Activated CD4-positive, alpha-beta T cell treated with anti-CD3 and anti-CD28 coated beads for 36 hours (primary cell): ENCODE results near the gene CFAP69. TPM values are rescaled to one million over a fixed set of nuclear protein-coding genes. Genes with fewer than 3 reads are reported as not detected.

ENCODE experiments used
- ATAC-seq: fragments of 200-7000 bp; cut with Tn5 transposase; one replicate; pipeline ENCODE4 v1.10.0; 2021; ENCODE audit warnings: mild to moderate bottlenecking, moderate library complexity
- CTCF ChIA-PET: fragments of 350-600 bp; sonication (Branson Sonifier 250); formaldehyde crosslinking; loops from one replicate; lab custom pipeline; 2021; ENCODE audit warnings: antibody characterized with exemption; lab: Charles Lee
- POLR2A ChIA-PET: fragments of 350-600 bp; sonication (Branson Sonifier 250); formaldehyde crosslinking; loops from one replicate; lab custom pipeline; 2021; ENCODE audit warnings: antibody characterized with exemption, inconsistent platforms; lab: Charles Lee
- DNase-seq: peaks from one replicate; pipeline ENCODE4 v3.0.0-alpha.2; 2020
- H3K27ac Mint-ChIP-seq: one replicate; pipeline ENCODE4 v1.8.0; 2021; ENCODE audit warnings: mixed read lengths
- H3K27me3 Mint-ChIP-seq: one replicate; pipeline ENCODE4 v1.8.0; 2021; ENCODE audit warnings: mixed read lengths
- H3K36me3 Mint-ChIP-seq: one replicate; pipeline ENCODE4 v1.8.0; 2021; ENCODE audit warnings: low read depth, mixed read lengths
- H3K4me1 Mint-ChIP-seq: one replicate; pipeline ENCODE4 v1.8.0; 2021; ENCODE audit warnings: mixed read lengths
- H3K4me3 Mint-ChIP-seq: one replicate; pipeline ENCODE4 v1.8.0; 2021; ENCODE audit warnings: mild to moderate bottlenecking, moderate library complexity, mixed read lengths
- H3K9me3 Mint-ChIP-seq: one replicate; pipeline ENCODE4 v1.8.0; 2021; ENCODE audit warnings: low read depth, mixed read lengths
- intact Hi-C, 2 experiments: fragments of 100-400 bp; cut with DNase I in 1 of 2; cut with micrococcal nuclease in 1 of 2; formaldehyde crosslinking; loops; one replicate each; pipeline versions ENCODE4 v1.14.2 to v1.15.1; 2022 to 2024; cut with DNase I, micrococcal nuclease
- total RNA-seq, 2 experiments: library from RNA; stranded (reverse); gene quantifications; one replicate each; pipeline ENCODE4 v1.2.3, GENCODE V29; 2021

The CFAP69 gene
- total RNA-seq, 2 experiments from 2014 or later: 0.25 to 0.70 TPM

GRCh38 chr7:90274161-90274560 lies 29.2 kb downstream of the CFAP69 start:
- CTCF ChIA-PET: no interaction called here
- no peaks in the 10 kb centered on the region for H3K4me1 Mint-ChIP-seq
- H3K27me3 Mint-ChIP-seq: peaks cover 3% of the 10 kb centered on the region
- H3K27ac Mint-ChIP-seq: no peak overlapping the region
- POLR2A ChIA-PET: no interaction called here
- no peak for DNase-seq
- ATAC-seq: no peak
- no peaks in the 10 kb centered on the region for H3K9me3 Mint-ChIP-seq
- no peak overlapping the region for H3K4me3 Mint-ChIP-seq
- no peaks in the 10 kb centered on the region for H3K36me3 Mint-ChIP-seq
- intact Hi-C loops: no loop called here

DNA sequence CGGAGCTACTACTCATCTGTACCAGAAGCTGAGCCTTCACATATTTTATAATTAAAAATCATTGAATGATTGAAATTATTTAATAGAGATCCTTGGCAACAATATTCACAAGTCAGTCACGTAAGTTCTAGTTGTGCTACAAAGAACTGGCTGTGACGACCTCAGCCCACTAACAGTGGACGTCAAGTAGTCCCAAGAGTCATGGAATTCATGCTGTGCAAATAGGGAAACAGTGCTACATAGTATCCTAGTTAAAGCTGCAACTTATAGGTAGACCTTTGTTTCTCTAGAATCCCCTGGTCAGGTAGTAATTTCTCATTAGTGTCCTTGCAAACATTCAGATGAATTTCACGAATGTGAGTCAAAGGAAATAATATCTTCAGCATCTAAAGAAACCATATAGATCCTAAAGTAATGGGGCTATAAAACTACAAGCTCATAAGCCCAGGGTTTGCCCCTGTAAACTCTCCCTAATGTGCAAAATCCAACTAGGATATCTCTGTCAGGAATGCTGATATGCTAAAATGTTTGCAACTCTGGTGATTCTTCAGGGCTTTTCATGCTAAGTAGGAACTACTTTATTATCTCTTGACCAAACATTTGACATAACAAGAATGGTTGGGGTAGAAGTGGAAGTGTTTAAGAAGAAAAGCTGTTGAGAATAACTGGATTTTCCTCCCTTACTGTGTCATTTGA lies 31.2 kb downstream of the CFAP69 start:
- Mint-ChIP-seq H3K9me3 (no peaks in the 10 kb centered on the region), H3K36me3 (no peaks in the 10 kb centered on the region), H3K4me3 (no peak overlapping the region), H3K27ac (no peak overlapping the region), H3K27me3 (no peaks in the 10 kb centered on the region), H3K4me1 (no peaks in the 10 kb centered on the region)
- CTCF ChIA-PET: interaction anchor here (1.4 kb wide), 1 partner anchor 122 kb away, joined by 3 read pairs; the partner anchor contains the start of gene STEAP1
- POLR2A ChIA-PET: no interaction called here
- intact Hi-C loops: no loop called here
- no peak for ATAC-seq
- DNase-seq: no peak

- Mint-ChIP-seq H3K4me1 (no peaks in the 10 kb centered on the region), H3K27me3 (peaks cover 4% of the 10 kb centered on the region), H3K4me3 (no peak overlapping the region), H3K36me3 (no peaks in the 10 kb centered on the region), H3K27ac (no peak overlapping the region), H3K9me3 (peaks cover 2% of the 10 kb centered on the region)
- intact Hi-C loops: no loop called here
- POLR2A ChIA-PET: no interaction called here
- ATAC-seq (no peak), DNase-seq (no peak)
- CTCF ChIA-PET: interaction anchor here (1.3 kb wide), 1 partner anchor 10 kb away, joined by 4 read pairs; no protein-coding TSS in a partner anchor
These were observed 43.2 kb downstream of the CFAP69 start for GRCh38 chr7:90288154-90288553.

DNA sequence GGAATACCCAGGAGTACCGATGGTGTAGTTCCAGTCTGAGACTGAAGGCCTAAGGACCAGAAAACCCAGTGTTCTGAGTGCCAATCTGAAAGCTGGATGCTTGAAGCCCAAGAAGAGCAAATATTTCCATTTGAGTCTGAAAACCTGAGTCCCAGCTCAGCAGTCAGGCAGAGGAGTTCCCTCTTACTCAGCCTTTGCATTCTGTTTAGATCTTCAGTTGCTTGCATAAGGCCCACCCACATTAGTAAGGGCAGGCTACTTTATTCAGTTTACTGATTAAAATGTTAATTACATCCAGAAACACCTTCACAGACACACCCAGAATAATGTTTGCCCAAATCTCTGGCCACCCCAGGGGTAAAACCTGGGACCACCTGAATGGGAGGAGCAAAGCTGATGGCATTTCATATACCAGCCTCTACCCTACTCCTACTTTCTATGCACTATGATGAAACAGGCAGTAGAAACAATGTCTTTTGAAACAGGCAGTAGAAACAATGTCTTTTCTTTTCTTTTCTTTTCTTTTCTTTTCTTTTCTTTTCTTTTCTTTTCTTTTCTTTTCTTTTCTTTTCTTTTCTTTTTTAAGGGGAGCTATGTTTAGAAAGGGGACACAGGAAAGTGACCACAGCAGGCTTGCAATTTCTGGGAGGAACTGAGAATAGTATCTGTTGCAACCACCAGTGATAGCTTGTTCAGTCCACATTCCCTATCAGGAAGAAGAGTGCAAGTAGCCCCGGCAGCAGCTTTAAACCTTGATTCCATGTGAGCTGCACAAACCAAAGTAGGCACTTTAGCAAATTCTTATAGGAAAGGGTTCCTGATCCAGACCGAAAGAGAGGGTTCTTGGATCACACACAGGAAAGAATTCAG lies 45.5 kb downstream of the CFAP69 start:
- DNase-seq (no peak), ATAC-seq (no peak)
- intact Hi-C loops: no loop called here
- H3K4me1 Mint-ChIP-seq: no peaks in the 10 kb centered on the region
- peaks cover 3% of the 10 kb centered on the region for H3K9me3 Mint-ChIP-seq
- H3K4me3 Mint-ChIP-seq: no peak overlapping the region
- peaks cover 4% of the 10 kb centered on the region for H3K27me3 Mint-ChIP-seq
- no peaks in the 10 kb centered on the region for H3K36me3 Mint-ChIP-seq
- H3K27ac Mint-ChIP-seq: no peak overlapping the region
- POLR2A ChIA-PET: no interaction called here
- CTCF ChIA-PET: interaction anchor here (0.8 to 0.9 kb wide), 2 partner anchors 100 to 137 kb away, joined by 3 read pairs; no protein-coding TSS in a partner anchor

DNA sequence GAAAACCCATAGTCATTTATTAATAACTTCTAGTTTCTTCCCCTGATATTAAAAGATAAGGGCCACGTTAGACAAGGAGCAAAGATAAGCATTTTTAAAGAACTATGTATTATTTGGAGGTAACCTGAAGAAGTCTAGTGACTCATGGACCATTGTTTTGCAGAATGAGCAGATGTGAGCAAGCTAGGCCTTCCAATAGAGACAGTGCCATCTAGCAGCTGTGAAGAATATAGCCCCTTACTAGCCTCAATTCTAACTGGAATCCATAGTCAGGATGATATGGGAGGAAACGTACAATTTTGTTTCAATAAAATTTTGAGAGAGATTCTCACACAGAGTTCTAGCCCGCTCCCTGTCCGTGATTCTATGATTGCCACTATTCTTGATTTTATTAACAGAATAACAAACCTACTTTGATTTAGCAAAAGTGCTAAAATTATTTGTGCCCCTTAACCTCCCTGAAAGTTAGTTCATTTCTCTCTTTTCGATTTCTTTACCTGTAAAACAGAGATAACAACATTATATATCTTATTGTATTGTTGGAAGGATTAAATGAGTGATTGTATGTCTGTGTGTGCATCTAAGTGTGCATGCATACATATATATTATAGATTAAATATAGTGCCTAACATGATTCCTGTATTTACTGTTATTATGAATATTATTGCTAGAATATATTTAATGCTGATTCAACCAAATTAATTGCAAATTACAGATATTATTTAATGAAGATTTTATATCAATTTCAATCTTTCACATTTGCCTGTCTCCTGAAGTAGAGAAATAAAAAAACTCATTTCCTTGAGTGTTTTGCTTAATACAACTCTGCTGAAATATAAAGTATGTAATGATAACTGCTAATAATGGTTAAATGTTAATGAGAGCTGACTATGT lies 53.4 kb downstream of the CFAP69 start:
- ChIA-PET CTCF (interaction anchor here (0.6 to 1.8 kb wide), 3 partner anchors 18 to 1698 kb away, joined by 3 to 6 read pairs (median 4); no protein-coding TSS in a partner anchor), POLR2A (no interaction called here)
- intact Hi-C loops: loop anchor here in 1 of 2 experiments (1.0 to 5.0 kb wide), 2 partner anchors 51 to 144 kb away; partner anchors contain the start of genes CFAP69 and STEAP1
- Mint-ChIP-seq H3K27ac (no peak overlapping the region), H3K4me3 (no peak overlapping the region), H3K9me3 (peaks cover 1% of the 10 kb centered on the region), H3K4me1 (no peaks in the 10 kb centered on the region), H3K36me3 (no peaks in the 10 kb centered on the region), H3K27me3 (peaks cover 4% of the 10 kb centered on the region)
- DNase-seq: peak; percentile 8
- peak; percentile 94 for ATAC-seq

DNA sequence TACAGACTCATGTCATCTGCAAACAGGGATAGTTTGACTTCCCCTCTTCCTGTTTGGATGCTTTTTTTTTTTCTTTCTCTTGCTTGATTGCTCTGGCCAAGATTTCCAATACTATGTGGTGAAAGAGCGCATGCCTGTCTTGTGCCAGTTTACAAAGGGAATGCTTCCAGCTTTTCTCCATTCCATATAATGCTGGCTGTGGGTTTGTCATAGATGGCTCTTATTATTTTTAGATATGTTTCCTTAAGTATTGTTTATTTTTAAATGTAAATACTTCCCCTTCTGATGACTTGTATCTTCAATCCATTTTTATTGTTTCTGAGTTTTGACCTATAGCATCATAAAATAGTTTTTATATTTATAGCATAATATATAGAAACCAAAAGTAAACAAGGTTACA lies 58.3 kb downstream of the CFAP69 start:
- intact Hi-C loops: no loop called here
- Mint-ChIP-seq H3K4me1 (no peaks in the 10 kb centered on the region), H3K4me3 (no peak overlapping the region), H3K36me3 (no peaks in the 10 kb centered on the region), H3K27ac (no peak overlapping the region), H3K27me3 (no peaks in the 10 kb centered on the region), H3K9me3 (no peaks in the 10 kb centered on the region)
- ChIA-PET POLR2A (no interaction called here), CTCF (interaction anchor here (0.5 to 0.6 kb wide), 2 partner anchors 150 to 1526 kb away, joined by 3 read pairs; no protein-coding TSS in a partner anchor)
- DNase-seq (no peak), ATAC-seq (no peak)

DNA sequence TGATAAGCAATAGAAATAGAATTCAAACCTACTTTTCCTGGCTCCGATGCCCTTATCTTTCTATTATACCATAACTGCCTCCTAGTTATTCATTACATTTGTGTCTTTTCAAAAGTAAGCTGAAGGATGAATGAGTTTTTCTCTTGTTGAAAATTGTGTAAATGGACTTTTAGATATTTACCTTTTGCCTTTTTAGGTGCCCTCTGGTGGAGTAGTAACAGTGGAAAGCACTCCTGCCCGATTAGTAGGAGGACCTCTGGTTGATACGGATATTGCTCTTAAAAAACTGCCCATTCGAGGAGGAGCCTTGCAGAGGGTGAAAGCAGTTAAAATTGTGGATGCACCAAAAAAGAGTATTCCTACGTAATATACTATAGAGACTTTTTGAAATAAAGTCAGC lies 64.9 kb downstream of the CFAP69 start:
- no peak overlapping the region for H3K27ac Mint-ChIP-seq
- H3K9me3 Mint-ChIP-seq: no peaks in the 10 kb centered on the region
- no peaks in the 10 kb centered on the region for H3K4me1 Mint-ChIP-seq
- DNase-seq (no peak), ATAC-seq (no peak)
- intact Hi-C loops: loop anchor here in 1 of 2 experiments (5.0 kb wide), 1 partner anchor 43 kb away; no protein-coding TSS in a partner anchor
- H3K27me3 Mint-ChIP-seq: peaks cover 3% of the 10 kb centered on the region
- POLR2A ChIA-PET: no interaction called here
- CTCF ChIA-PET: interaction anchor here (0.9 to 2.0 kb wide), 2 partner anchors 118 to 266 kb away, joined by 3 to 4 read pairs; no protein-coding TSS in a partner anchor
- no peak overlapping the region for H3K4me3 Mint-ChIP-seq
- no peaks in the 10 kb centered on the region for H3K36me3 Mint-ChIP-seq

GRCh38 chr7:90311175-90311574 lies 66.2 kb downstream of the CFAP69 start:
- Mint-ChIP-seq H3K36me3 (no peaks in the 10 kb centered on the region), H3K4me1 (no peaks in the 10 kb centered on the region), H3K9me3 (no peaks in the 10 kb centered on the region), H3K27me3 (peaks cover 6% of the 10 kb centered on the region), H3K27ac (no peak overlapping the region), H3K4me3 (no peak overlapping the region)
- no peak for DNase-seq
- ChIA-PET CTCF (interaction anchor here (0.9 to 2.1 kb wide), 2 partner anchors 11 to 117 kb away, joined by 3 to 9 read pairs; partner anchors contain the start of gene FAM237B), POLR2A (no interaction called here)
- ATAC-seq: no peak
- intact Hi-C loops: no loop called here

DNA sequence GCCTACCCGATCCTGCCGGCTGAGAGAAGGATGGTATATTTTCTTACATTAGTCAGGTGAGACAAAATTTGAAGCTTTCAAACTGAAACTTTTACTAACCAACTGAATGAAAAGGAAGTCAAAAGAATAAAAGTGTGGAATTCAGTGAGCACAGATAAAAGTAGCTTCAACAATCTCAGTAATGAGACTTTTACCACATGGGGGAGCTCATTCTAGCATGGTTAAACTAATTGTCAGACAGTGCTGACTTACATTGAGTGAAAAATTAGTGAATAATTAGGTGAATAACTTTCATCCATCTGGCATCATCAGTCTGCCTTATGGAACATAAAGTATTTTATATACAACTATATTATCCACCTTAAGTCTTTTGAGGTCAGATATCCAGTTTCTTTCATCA lies 67.8 kb downstream of the CFAP69 start:
- H3K4me1 Mint-ChIP-seq: no peaks in the 10 kb centered on the region
- CTCF ChIA-PET: interaction anchor here (1.2 to 2.1 kb wide), 3 partner anchors 9 to 115 kb away, joined by 4 to 17 read pairs (median 9); partner anchors contain the start of gene FAM237B

DNA sequence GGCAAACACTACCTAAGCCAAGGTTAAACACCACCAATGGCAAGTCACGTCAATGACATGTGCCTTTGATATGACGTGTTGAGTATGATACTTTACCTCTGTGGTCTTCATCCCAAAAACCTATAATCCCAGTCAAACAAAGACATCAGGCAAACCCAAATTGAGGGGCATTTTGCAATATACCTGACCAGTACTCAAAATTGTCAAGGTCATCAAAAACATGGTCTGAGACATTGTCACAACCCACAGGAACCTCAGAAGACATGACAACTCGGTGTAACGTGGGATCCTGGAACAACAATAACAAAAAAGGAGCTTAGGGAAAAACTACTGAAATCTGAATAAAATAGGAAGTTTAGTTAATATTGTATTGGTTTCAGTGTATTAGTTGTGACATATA lies 68.9 kb downstream of the CFAP69 start:
- ATAC-seq: no peak
- ChIA-PET POLR2A (interaction anchor here (0.6 kb wide), 1 partner anchor 27 kb away, joined by 3 read pairs; no protein-coding TSS in a partner anchor), CTCF (no interaction called here)
- Mint-ChIP-seq H3K9me3 (no peaks in the 10 kb centered on the region), H3K36me3 (no peaks in the 10 kb centered on the region), H3K4me3 (no peak overlapping the region), H3K27ac (no peak overlapping the region), H3K4me1 (no peaks in the 10 kb centered on the region), H3K27me3 (peaks cover 18% of the 10 kb centered on the region)
- intact Hi-C loops: loop anchor here (1.0 to 2.0 kb wide), 2 partner anchors 113 kb away; no protein-coding TSS in a partner anchor
- DNase-seq: no peak

More for the DNA sequence above, 67.8 kb downstream of the CFAP69 start:
- Mint-ChIP-seq H3K4me3 (no peak overlapping the region), H3K27ac (no peak overlapping the region), H3K36me3 (no peaks in the 10 kb centered on the region), H3K27me3 (peaks cover 14% of the 10 kb centered on the region), H3K9me3 (no peaks in the 10 kb centered on the region)
- POLR2A ChIA-PET: no interaction called here
- no peak for ATAC-seq
- intact Hi-C loops: loop anchor here (1.0 to 2.0 kb wide), 2 partner anchors 114 to 115 kb away; no protein-coding TSS in a partner anchor
- DNase-seq: no peak
